Stimulated activated naive CD8-positive, alpha-beta T cell treated with anti-CD3 and anti-CD28 coated beads, Interleukin-15, amount 100 ng/mL, for 72 hours (primary cell): ENCODE results near the gene PTPRB.

ENCODE experiments used
- ATAC-seq: fragments of 150-1000 bp; cut with Tn5 transposase; 2 replicates; pipeline ENCODE4 v1.10.0; 2021; ENCODE audit warnings: mild to moderate bottlenecking, moderate library complexity
- DNase-seq, 2 donors: peaks; one replicate each; pipeline ENCODE4 v3.0.0; 2021 to 2022
- H3K27ac Mint-ChIP-seq, 2 donors: one replicate each; pipeline ENCODE4 v1.8.0; 2022; ENCODE audit warnings: mild to moderate bottlenecking in 2 of 2, mixed read lengths in 2 of 2, moderate library complexity in 2 of 2
- H3K27me3 Mint-ChIP-seq: one replicate; pipeline ENCODE4 v1.8.0; 2022; ENCODE audit warnings: mixed read lengths
- H3K4me1 Mint-ChIP-seq: one replicate; pipeline ENCODE4 v1.8.0; 2022; ENCODE audit warnings: mild to moderate bottlenecking, mixed read lengths
- H3K4me3 Mint-ChIP-seq, 2 donors: one replicate each; pipeline ENCODE4 v1.8.0; 2022; ENCODE audit warnings: mild to moderate bottlenecking in 2 of 2, mixed read lengths in 2 of 2, moderate library complexity in 1 of 2
- H3K9me3 Mint-ChIP-seq, 2 donors: one replicate each; pipeline ENCODE4 v1.8.0; 2022; ENCODE audit warnings: mixed read lengths in 2 of 2

Gene PTPRB

DNA sequence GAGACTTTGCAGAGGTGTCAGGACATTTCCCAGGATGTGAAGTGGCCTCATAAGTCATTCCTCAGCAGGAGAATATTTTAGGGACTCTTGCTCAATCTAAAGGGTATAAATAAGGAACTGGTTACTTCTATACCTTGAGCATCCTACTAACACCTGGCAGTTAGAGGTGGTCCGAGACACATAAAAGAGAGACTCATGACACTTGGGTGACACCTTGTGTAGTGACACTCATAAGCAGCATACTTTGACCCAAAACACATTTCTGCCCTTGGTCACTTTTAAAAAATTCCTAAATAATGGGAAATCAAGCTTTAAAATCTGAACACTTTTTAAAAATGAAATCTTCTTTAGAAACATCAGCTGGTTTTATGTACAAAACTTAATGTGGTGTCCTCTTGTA is 152.8 kb downstream of the PTPRB start:
- DNase-seq: no peak
- H3K4me1 Mint-ChIP-seq: no peaks in the 10 kb centered on the region

GRCh38 chr12:70482764-70483163 is 154.5 kb downstream of the PTPRB start:
- no peaks in the 10 kb centered on the region for H3K9me3 Mint-ChIP-seq
- no peaks in the 10 kb centered on the region for H3K27me3 Mint-ChIP-seq
- DNase-seq (no peak), ATAC-seq (no peak)
- no peaks in the 10 kb centered on the region for H3K4me1 Mint-ChIP-seq
- H3K4me3 Mint-ChIP-seq: no peak overlapping the region
- no peak overlapping the region for H3K27ac Mint-ChIP-seq

More for the DNA sequence above, 152.8 kb downstream of the PTPRB start:
- Mint-ChIP-seq H3K4me3 (no peak overlapping the region), H3K27ac (no peak overlapping the region), H3K9me3 (peaks cover 0 to 5% of the 10 kb centered on the region in 2 donors), H3K27me3 (no peaks in the 10 kb centered on the region)
- no peak for ATAC-seq

DNA sequence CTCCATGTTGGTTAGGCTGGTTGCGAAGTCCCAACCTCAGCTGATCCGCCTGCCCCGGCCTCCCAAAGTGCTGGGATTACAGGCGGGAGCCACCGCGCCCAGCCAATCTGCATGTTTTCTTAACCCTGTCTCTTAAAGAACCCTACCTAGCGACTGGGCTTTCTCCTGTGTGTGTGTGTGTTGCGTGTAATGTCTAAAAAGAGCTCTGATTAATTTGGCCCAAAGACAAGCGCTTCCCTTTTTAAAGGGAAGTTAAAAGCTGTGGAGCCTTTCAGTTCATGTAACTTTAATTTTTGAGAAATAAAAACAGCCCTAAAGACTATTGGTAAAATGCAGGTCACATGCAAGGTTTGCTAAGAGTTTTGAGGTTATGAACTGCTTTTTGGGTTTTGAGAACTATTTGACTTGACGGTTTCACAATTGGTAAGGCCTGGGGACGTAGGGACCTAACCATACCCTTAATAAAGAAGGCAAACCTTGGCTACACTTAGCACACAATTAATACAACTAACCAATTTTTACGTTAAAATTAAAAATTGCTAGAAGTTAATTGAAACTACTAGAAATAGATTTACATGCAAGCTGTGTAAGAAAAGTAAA is 167.9 kb downstream of the PTPRB start:
- ATAC-seq (no peak), DNase-seq (no peak)
- H3K27ac Mint-ChIP-seq: peak overlapping the region in 1 of 2 donors; percentile 27
- H3K4me3 Mint-ChIP-seq: no peak overlapping the region
- no peaks in the 10 kb centered on the region for H3K4me1 Mint-ChIP-seq
- peaks cover 10% of the 10 kb centered on the region for H3K27me3 Mint-ChIP-seq
- H3K9me3 Mint-ChIP-seq: peaks cover 9% of the 10 kb centered on the region in 2 donors

DNA sequence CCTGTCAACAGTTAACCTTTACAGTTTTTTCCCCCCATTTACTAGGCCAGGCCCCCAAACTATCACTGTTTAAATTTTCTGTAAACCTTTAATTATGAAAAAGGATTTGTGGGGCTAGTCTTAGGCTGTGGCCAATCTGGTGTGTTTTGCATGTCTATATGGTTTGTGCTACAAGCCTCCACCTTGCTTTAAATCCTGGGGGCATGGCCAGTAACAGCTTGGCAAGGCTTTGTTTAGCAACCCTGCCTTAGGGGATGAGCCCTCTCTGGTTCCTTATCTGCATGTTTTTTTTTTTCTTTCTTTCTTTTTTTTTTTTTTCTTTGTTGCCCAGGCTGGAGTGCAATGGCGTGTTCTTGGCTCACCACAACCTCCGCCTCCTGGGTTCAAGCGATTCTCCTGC is 168.5 kb downstream of the PTPRB start:
- DNase-seq: no peak
- Mint-ChIP-seq H3K27me3 (peaks cover 10% of the 10 kb centered on the region), H3K27ac (no peak overlapping the region), H3K4me3 (no peak overlapping the region), H3K9me3 (peaks cover 14 to 15% of the 10 kb centered on the region in 2 donors), H3K4me1 (no peaks in the 10 kb centered on the region)
- ATAC-seq: no peak

- H3K27me3 Mint-ChIP-seq: peaks cover 10% of the 10 kb centered on the region
- DNase-seq (no peak), ATAC-seq (no peak)
- no peak overlapping the region for H3K27ac Mint-ChIP-seq
- H3K4me3 Mint-ChIP-seq: no peak overlapping the region
- no peaks in the 10 kb centered on the region for H3K4me1 Mint-ChIP-seq
- peaks cover 14 to 20% of the 10 kb centered on the region in 2 donors for H3K9me3 Mint-ChIP-seq
Observed at GRCh38 chr12:70467918-70468733, 169.1 kb downstream of the PTPRB start.

GRCh38 chr12:70467476-70467875 is 169.8 kb downstream of the PTPRB start:
- H3K4me1 Mint-ChIP-seq: no peaks in the 10 kb centered on the region
- no peak for DNase-seq
- no peak overlapping the region for H3K27ac Mint-ChIP-seq
- H3K4me3 Mint-ChIP-seq: no peak overlapping the region
- ATAC-seq: no peak
- H3K27me3 Mint-ChIP-seq: peaks cover 10% of the 10 kb centered on the region
- peaks cover 14 to 20% of the 10 kb centered on the region in 2 donors for H3K9me3 Mint-ChIP-seq

- no peak for DNase-seq
- Mint-ChIP-seq H3K9me3 (peaks cover 14 to 20% of the 10 kb centered on the region in 2 donors), H3K27me3 (peaks cover 10% of the 10 kb centered on the region), H3K4me3 (no peak overlapping the region), H3K4me1 (no peaks in the 10 kb centered on the region), H3K27ac (no peak overlapping the region)
- no peak for ATAC-seq
Observed at GRCh38 chr12:70466753-70467152, 170.5 kb downstream of the PTPRB start.
